ENCODE data around the gene CSPG5. TPM values are rescaled to one million over a fixed set of nuclear protein-coding genes. Genes with fewer than 3 reads are reported as not detected.

Gene CSPG5
- total RNA-seq, 1 donor from 2014 or later, result 1.1 TPM

DNA sequence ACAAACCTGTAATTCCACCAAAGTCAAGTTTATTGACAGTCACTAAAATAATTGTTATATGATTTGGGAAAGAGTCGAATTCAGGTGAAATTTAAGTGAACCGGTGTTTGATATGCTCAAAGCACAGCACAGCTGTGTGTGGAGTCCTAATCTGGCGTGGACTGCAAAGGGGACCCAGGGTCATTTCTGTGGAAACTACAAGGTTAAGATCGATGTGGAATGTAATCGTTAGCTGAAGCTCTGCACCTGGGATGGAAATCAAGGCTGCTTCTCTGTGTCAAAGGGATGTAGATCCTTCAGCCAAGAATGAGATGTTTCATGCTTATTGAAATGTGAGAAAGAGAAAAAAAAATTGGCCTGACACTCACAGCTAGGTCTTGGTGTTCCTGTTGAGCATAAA lies 63.6 kb downstream of the CSPG5 start:
- Mint-ChIP-seq H3K27me3 (ENCODE audit: low read depth) (no peaks in the 10 kb centered on the region), H3K4me3 (peak overlapping the region; percentile 54), H3K36me3 (no peaks in the 10 kb centered on the region), H3K27ac (peak overlapping the region; percentile 84), H3K4me1 (peaks cover 19% of the 10 kb centered on the region), H3K9me3 (no peaks in the 10 kb centered on the region)
- TF ChIP-seq, protein P1, sequence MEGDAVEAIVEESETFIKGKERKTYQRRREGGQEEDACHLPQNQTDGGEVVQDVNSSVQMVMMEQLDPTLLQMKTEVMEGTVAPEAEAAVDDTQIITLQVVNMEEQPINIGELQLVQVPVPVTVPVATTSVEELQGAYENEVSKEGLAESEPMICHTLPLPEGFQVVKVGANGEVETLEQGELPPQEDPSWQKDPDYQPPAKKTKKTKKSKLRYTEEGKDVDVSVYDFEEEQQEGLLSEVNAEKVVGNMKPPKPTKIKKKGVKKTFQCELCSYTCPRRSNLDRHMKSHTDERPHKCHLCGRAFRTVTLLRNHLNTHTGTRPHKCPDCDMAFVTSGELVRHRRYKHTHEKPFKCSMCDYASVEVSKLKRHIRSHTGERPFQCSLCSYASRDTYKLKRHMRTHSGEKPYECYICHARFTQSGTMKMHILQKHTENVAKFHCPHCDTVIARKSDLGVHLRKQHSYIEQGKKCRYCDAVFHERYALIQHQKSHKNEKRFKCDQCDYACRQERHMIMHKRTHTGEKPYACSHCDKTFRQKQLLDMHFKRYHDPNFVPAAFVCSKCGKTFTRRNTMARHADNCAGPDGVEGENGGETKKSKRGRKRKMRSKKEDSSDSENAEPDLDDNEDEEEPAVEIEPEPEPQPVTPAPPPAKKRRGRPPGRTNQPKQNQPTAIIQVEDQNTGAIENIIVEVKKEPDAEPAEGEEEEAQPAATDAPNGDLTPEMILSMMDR (IDR thresholded peaks at IDR 0.05; ENCODE audit: unreplicated experiment), result no peak
- DNase-seq (ENCODE audit: low spot score in 2 of 2, unreplicated experiment in 2 of 2), result no peak

DNA sequence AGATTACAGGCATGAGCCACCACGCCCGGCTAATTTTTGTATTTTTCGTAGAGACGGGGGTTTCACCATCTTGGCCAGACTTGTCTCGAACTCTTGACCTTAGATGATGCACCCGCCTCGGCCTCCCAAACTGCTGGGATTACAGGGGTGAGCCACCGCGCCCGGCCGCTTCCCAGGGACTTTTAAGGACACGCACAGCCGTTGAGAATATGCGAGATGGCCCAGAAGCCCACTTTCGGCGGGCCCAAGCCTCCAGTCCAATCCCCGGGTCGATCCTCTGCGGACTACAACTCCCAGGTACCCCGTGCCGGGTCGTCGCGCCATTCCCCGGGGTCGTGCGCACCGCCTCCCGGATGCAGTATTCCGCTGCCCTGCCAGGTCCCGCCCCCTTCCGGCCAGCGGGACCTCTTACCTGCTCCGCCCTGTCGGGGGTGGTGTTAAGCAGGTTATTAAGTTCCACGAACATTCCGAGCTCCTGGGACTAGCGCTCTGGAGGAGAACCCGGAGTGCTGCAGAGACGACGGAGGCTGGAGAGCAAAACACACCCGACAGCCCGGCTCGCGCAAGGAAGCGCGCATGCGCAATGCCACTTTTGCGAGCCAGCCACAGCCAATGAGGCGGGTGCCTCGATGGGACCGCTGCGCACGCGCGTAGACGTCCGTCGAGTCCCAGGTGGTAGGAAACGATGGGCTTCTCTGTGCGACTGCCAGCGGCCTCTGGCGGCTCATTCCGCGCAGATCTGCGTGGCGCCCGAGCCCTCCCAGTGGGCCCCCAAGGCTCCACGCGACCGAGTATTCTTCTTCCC lies 65.3 kb downstream of the CSPG5 start, which contains the start of gene ELP6:
Gene ELP6, minus strand, starts transcription at position 588 of the 805 bp plus-strand sequence. Its CDS starts 122 bp downstream, at position 466.
- H3K4me1 Mint-ChIP-seq, result peaks cover 19% of the 10 kb centered on the region
- peak within 1 kb of the TSS; percentile 97 for H3K4me3 Mint-ChIP-seq
- H3K36me3 Mint-ChIP-seq, result peaks cover 5% of the 10 kb centered on the region
- DNase-seq (ENCODE audit: low spot score in 2 of 2, unreplicated experiment in 2 of 2), result peak; percentile 95 to 98
- H3K27ac Mint-ChIP-seq, result peak within 1 kb of the TSS; percentile 97
- no peaks in the 10 kb centered on the region for H3K27me3 Mint-ChIP-seq (ENCODE audit: low read depth)
- TF ChIP-seq, protein P1 (IDR thresholded peaks at IDR 0.05; ENCODE audit: unreplicated experiment), result peak; percentile 27
- no peaks in the 10 kb centered on the region for H3K9me3 Mint-ChIP-seq

DNA sequence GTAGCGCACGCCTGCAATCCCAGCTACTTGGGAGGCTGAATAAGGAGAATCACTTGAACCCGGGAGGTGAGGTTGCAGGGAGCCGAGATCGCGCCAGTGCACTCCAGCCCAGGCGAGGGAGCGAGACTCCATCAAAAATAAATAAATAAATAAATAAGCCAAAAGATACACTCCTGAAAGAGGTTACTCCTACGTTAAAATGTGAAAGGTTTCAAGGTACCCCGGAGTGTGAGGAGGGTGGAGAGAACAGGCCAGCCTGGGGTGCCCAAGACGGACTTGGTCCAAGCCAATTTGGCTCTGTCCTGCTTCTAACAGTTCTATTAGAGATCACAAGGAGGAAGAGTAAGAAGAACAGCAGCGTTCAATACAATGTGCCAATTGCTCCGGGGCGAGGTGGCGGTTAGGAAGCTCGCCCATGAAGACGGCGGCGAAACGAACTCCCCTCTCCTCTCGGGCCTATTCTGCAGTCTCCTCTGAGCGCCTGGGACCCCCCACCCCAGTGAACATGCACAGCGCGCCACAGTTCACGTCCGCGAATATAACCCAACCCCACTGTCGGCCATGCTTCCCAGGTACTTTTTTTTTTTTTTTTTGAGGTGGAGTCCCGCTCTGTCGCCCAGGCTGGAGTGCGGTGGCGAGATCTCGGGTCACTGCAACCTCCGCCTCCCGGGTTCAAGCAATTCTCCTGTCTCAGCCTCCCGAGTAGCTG lies 66.1 kb downstream of the CSPG5 start:
- DNase-seq (ENCODE audit: low spot score in 2 of 2, unreplicated experiment in 2 of 2), result peak in 1 of 2 experiments; percentile 53
- peaks cover 11% of the 10 kb centered on the region for H3K36me3 Mint-ChIP-seq
- H3K27ac Mint-ChIP-seq, result peak overlapping the region; percentile 97
- H3K4me3 Mint-ChIP-seq, result peak overlapping the region; percentile 97
- H3K9me3 Mint-ChIP-seq, result no peaks in the 10 kb centered on the region
- TF ChIP-seq, protein P1 (IDR thresholded peaks at IDR 0.05; ENCODE audit: unreplicated experiment), result no peak
- no peaks in the 10 kb centered on the region for H3K27me3 Mint-ChIP-seq (ENCODE audit: low read depth)
- H3K4me1 Mint-ChIP-seq, result peaks cover 19% of the 10 kb centered on the region

Other genes starting within 250 kb of the CSPG5 start
- 47.1 to 56.7 TPM (median 50.6 TPM) in 3 replicates for gene PTPN23, start 197.8 kb downstream of the CSPG5 start, total RNA-seq
- gene SCAP, start 102.9 kb downstream of the CSPG5 start, total RNA-seq, result 104 to 113 TPM (median 109 TPM) in 3 replicates
- gene ELP6, start 65.2 kb downstream of the CSPG5 start, total RNA-seq, result 45.0 to 49.2 TPM (median 45.5 TPM) in 3 replicates
- 215 to 234 TPM (median 222 TPM) in 3 replicates for gene SMARCC1, start 203.0 kb upstream of the CSPG5 start, total RNA-seq
- gene DHX30, start 224.3 kb upstream of the CSPG5 start, total RNA-seq, result 114 to 122 TPM (median 114 TPM) in 3 replicates

Data from mesothelial cell of epicardium (in vitro differentiated cells).